DOHH2 (cell line): ENCODE measurements around the gene CDKN2C.

Experiments
- H3F3A ChIP-seq: fragments of 200-600 bp; sonication (generic), shearing (Covaris generic); 2 replicates; pipeline ENCODE4 v1.6.0; 2016; ENCODE audit warnings: antibody characterized with exemption, mild to moderate bottlenecking; ENCODE audit not compliant: control insufficient read depth, insufficient read depth
- H3K27ac ChIP-seq: fragments of 200-600 bp; sonication (generic); 2 replicates; pipeline ENCODE4 v1.5.1; 2014; ENCODE audit warnings: low read depth, mild to moderate bottlenecking, low read length, moderate library complexity
- H3K27me3 ChIP-seq: fragments of 200-600 bp; sonication (generic); 2 replicates; pipeline ENCODE4 v1.6.1; 2014; ENCODE audit warnings: mild to moderate bottlenecking, low read length, mixed read lengths; ENCODE audit not compliant: control insufficient read depth
- H3K36me3 ChIP-seq: fragments of 200-600 bp; sonication (generic); 2 replicates; pipeline ENCODE4 v1.6.1; 2014; ENCODE audit warnings: mild to moderate bottlenecking, low read length, moderate library complexity, mixed read lengths; ENCODE audit not compliant: control insufficient read depth
- H3K4me1 ChIP-seq: fragments of 200-600 bp; sonication (generic); 2 replicates; pipeline ENCODE4 v1.6.1; 2014; ENCODE audit warnings: mild to moderate bottlenecking, low read length, mixed read lengths; ENCODE audit not compliant: control insufficient read depth
- H3K4me2 ChIP-seq: fragments of 200-600 bp; sonication (generic); 2 replicates; pipeline ENCODE4 v1.6.0; 2014; ENCODE audit warnings: mild to moderate bottlenecking, low read length, moderate library complexity
- H3K4me3 ChIP-seq: fragments of 200-600 bp; sonication (generic); 2 replicates; pipeline ENCODE4 v1.5.1; 2014; ENCODE audit warnings: mild to moderate bottlenecking, low read length, mixed read lengths
- H3K79me2 ChIP-seq: fragments of 200-600 bp; sonication (generic); 2 replicates; pipeline ENCODE4 v1.6.1; 2014; ENCODE audit warnings: mild to moderate bottlenecking, low read length, mixed read lengths; ENCODE audit not compliant: control insufficient read depth
- H3K9me2 ChIP-seq: fragments of 200-600 bp; sonication (generic); replicated peaks from 2 replicates; pipeline ENCODE4 v1.6.1; 2014; ENCODE audit warnings: mild to moderate bottlenecking, low read length, mixed read lengths; ENCODE audit not compliant: control insufficient read depth
- H3K9me3 ChIP-seq: fragments of 200-600 bp; sonication (generic); 2 replicates; pipeline ENCODE4 v1.6.1; 2014; ENCODE audit warnings: antibody characterized with exemption, low read length, mixed read lengths; ENCODE audit not compliant: control insufficient read depth, insufficient read depth
- H4K20me1 ChIP-seq: fragments of 200-600 bp; sonication (generic); 2 replicates; pipeline ENCODE4 v1.6.0; 2014; ENCODE audit warnings: low read depth, mild to moderate bottlenecking, antibody characterized with exemption, low read length, moderate library complexity; ENCODE audit not compliant: control insufficient read depth, insufficient read depth
- EZH2phosphoT487 ChIP-seq: fragments of 200-600 bp; sonication (generic); IDR thresholded peaks from 2 replicates; pipeline ENCODE4 v1.6.1; 2017; ENCODE audit warnings: borderline replicate concordance, mild to moderate bottlenecking, antibody characterized with exemption, low read length, moderate library complexity, mixed read lengths
- TF ChIP-seq, protein P1 (sequence below): fragments of 200-600 bp; sonication (generic); IDR thresholded peaks from one replicate; pipeline ENCODE4 v1.5.1; 2014; ENCODE audit warnings: antibody characterized with exemption, mild to moderate bottlenecking, low read depth, low read length; ENCODE audit not compliant: poor library complexity, severe bottlenecking

The CDKN2C gene

DNA sequence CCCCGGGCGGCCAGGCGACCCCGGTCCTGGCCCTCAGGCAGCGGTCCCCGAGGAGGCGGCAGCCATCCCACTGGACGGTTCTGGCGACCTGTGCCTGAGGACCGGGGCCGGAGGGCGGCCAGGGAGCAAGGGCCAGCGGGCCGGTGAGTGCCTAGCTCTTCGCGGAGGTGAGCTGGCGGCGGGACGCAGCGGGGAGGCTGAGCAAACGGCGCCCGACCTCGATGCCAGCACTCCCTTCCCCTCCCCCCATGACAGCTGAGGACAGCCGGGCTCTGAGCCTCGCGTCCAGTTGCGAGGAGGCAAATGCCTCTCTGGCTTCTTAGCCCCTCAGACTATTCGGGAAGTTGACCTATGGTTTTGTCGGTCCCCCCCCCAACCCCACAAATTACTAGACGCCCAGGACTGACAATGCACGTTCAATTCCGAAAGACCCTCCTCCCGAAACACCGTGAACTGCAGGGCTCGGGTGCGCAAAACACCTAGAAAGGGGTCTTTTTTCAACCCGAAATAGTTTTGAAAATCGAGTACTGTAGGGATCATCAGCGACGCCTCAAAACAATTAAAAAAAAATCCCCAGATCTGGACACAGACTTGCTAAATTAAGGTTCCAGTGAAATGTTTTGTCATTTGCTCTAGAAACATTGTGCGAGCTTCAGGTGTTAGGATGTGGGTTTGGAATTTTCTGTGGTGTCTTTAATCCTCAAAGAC, 8.3 kb downstream of the CDKN2C start:
- Histone ChIP-seq H3K4me2 (peak overlapping the region; percentile 81), H3F3A (peaks cover 9% of the 10 kb centered on the region), H3K4me3 (peak overlapping the region; percentile 83), H3K79me2 (peaks cover 99% of the 10 kb centered on the region), H3K27ac (peak overlapping the region; percentile 97), H3K4me1 (peaks cover 45% of the 10 kb centered on the region), H3K9me2 (no peaks in the 10 kb centered on the region), H3K27me3 (no peaks in the 10 kb centered on the region), H3K9me3 (no peaks in the 10 kb centered on the region), H3K36me3 (peaks cover 40% of the 10 kb centered on the region), H4K20me1 (no peaks in the 10 kb centered on the region)
- no peak for TF ChIP-seq EZH2phosphoT487
- TF ChIP-seq, protein P1, sequence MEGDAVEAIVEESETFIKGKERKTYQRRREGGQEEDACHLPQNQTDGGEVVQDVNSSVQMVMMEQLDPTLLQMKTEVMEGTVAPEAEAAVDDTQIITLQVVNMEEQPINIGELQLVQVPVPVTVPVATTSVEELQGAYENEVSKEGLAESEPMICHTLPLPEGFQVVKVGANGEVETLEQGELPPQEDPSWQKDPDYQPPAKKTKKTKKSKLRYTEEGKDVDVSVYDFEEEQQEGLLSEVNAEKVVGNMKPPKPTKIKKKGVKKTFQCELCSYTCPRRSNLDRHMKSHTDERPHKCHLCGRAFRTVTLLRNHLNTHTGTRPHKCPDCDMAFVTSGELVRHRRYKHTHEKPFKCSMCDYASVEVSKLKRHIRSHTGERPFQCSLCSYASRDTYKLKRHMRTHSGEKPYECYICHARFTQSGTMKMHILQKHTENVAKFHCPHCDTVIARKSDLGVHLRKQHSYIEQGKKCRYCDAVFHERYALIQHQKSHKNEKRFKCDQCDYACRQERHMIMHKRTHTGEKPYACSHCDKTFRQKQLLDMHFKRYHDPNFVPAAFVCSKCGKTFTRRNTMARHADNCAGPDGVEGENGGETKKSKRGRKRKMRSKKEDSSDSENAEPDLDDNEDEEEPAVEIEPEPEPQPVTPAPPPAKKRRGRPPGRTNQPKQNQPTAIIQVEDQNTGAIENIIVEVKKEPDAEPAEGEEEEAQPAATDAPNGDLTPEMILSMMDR, result no peak

GRCh38 chr1:50978852-50979781, 9.1 kb downstream of the CDKN2C start:
- Histone ChIP-seq H3K9me2 (no peaks in the 10 kb centered on the region), H4K20me1 (peaks cover 3% of the 10 kb centered on the region; the same call in 1 of the 2 replicates), H3K4me3 (peak overlapping the region; percentile 83), H3K9me3 (no peaks in the 10 kb centered on the region), H3K27me3 (no peaks in the 10 kb centered on the region), H3K4me2 (peak overlapping the region; percentile 81), H3F3A (peaks cover 9% of the 10 kb centered on the region), H3K4me1 (peaks cover 43% of the 10 kb centered on the region), H3K27ac (peak overlapping the region; percentile 97), H3K79me2 (peaks cover 99% of the 10 kb centered on the region), H3K36me3 (peaks cover 32% of the 10 kb centered on the region)
- no peak for TF ChIP-seq EZH2phosphoT487
- TF ChIP-seq, protein P1, result no peak

DNA sequence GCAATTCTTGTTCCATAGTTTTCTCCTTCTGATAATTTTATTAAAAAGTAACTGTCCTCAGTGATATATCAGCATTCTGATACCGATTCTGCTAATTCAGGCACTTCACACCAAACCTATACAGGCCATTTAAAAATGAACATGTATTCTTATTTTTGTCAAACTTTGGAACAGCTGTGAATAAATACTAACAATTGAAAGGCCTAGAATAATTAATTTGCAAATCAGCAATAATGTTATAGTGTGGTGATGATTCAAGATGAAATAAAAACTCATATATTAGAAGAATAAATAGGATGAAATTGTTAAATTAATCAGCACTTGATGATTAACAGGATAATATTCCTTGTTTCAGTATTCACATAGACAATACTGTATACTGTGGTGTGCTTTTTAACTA, 9.9 kb downstream of the CDKN2C start:
- Histone ChIP-seq H4K20me1 (peaks cover 3% of the 10 kb centered on the region; the same call in 1 of the 2 replicates), H3F3A (peaks cover 9% of the 10 kb centered on the region), H3K4me2 (peak overlapping the region; percentile 81), H3K4me3 (peak overlapping the region; percentile 83), H3K36me3 (peaks cover 24% of the 10 kb centered on the region), H3K79me2 (peaks cover 98% of the 10 kb centered on the region), H3K27ac (no peak overlapping the region), H3K9me3 (no peaks in the 10 kb centered on the region), H3K4me1 (peaks cover 35% of the 10 kb centered on the region), H3K27me3 (no peaks in the 10 kb centered on the region), H3K9me2 (no peaks in the 10 kb centered on the region)
- TF ChIP-seq EZH2phosphoT487, result no peak
- TF ChIP-seq, protein P1, result no peak
